Omental fat pad (tissue), 4 donors: ENCODE measurements around the gene PLP2. TPM values are rescaled to one million over a fixed set of nuclear protein-coding genes. Genes with fewer than 3 reads are reported as not detected.
A peak's percentile ranks its signal among the peaks of the same experiment; 100 is the strongest.

ENCODE experiments used
- ATAC-seq: fragments of 150-250 bp; one replicate; pipeline ENCODE4 v1.9.1; 2016; ENCODE audit warnings: mild to moderate bottlenecking, moderate library complexity; ENCODE audit not compliant: low FRiP score
- DNase-seq: peaks from one replicate; pipeline ENCODE4 v3.0.0-alpha.2; 2019; ENCODE audit warnings: low spot score
- CTCF ChIP-seq, 3 donors: fragments of 450-650 bp; IDR thresholded peaks; one replicate each; pipeline ENCODE4 v1.5.1; 2016 to 2017; ENCODE audit warnings: antibody characterized with exemption in 3 of 3, mild to moderate bottlenecking in 3 of 3, moderate library complexity in 2 of 3
- total RNA-seq, 4 donors: library from RNA; depleted of rRNA; stranded (reverse); fragments of >200 nt; gene quantifications; one replicate each; pipeline ENCODE4 v1.1.0, GENCODE V29; 2016

Gene PLP2
- total RNA-seq, 4 donors from 2014 or later, result 26.3 to 48.0 (median 38.3) TPM

- ATAC-seq (no peak), DNase-seq (no peak)
- no peak for TF ChIP-seq CTCF (IDR thresholded peaks at IDR 0.05)
Measured at GRCh38 chrX:49183701-49184281, 12.1 kb downstream of the PLP2 start.

- ATAC-seq (peak; percentile 59), DNase-seq (peak; percentile 69)
- no peak for TF ChIP-seq CTCF (IDR thresholded peaks at IDR 0.05)
Measured at GRCh38 chrX:49184294-49185281, 12.9 kb downstream of the PLP2 start.

GRCh38 chrX:49186125-49187027 lies 14.7 kb downstream of the PLP2 start, which contains the start of gene PRICKLE3:
PRICKLE3 (minus strand) TSS chrX:49186373; CDS start chrX:49186297, 76 bp downstream.
- peak; percentile 43 for DNase-seq
- ATAC-seq, result peak; percentile 41
- no peak for TF ChIP-seq CTCF (IDR thresholded peaks at IDR 0.05)

GRCh38 chrX:49187028-49187394 lies 15.3 kb downstream of the PLP2 start:
- no peak for ATAC-seq
- TF ChIP-seq CTCF (IDR thresholded peaks at IDR 0.05), result no peak
- no peak for DNase-seq

GRCh38 chrX:49187526-49187925 lies 15.8 kb downstream of the PLP2 start:
- no peak for DNase-seq
- ATAC-seq, result no peak
- no peak for TF ChIP-seq CTCF (IDR thresholded peaks at IDR 0.05)

- DNase-seq (no peak), ATAC-seq (no peak)
- no peak for TF ChIP-seq CTCF (IDR thresholded peaks at IDR 0.05)
Measured at GRCh38 chrX:49188468-49189076, 16.9 kb downstream of the PLP2 start.
